Measurements from ENCODE around the gene CHP2. TPM values are rescaled to one million over a fixed set of nuclear protein-coding genes. Genes with fewer than 3 reads are reported as not detected.

Gene CHP2
- total RNA-seq, 1 experiment from 2014 or later = 2.1 TPM

- H3K9me3 Mint-ChIP-seq = peaks cover 10% of the 10 kb centered on the region
- ChIA-PET CTCF (no interaction called here), POLR2A (no interaction called here)
These were observed 26.4 kb downstream of the CHP2 start for GRCh38 chr16:23781176-23781575.

GRCh38 chr16:23784811-23785447 is 30.1 kb downstream of the CHP2 start:
- CTCF ChIA-PET = interaction anchor here (1.0 to 3.4 kb wide), 3 partner anchors 16 to 21 kb away, joined by 3 to 19 read pairs (median 6); no protein-coding TSS in a partner anchor
- Mint-ChIP-seq H3K27me3 (ENCODE audit: low read depth) (peaks cover 89% of the 10 kb centered on the region), H3K4me3 (no peak overlapping the region), H3K27ac (no peak overlapping the region), H3K9me3 (peaks cover 10% of the 10 kb centered on the region), H3K36me3 (peaks cover 6% of the 10 kb centered on the region; the same call in 1 of the 2 replicates), H3K4me1 (peaks cover 46% of the 10 kb centered on the region)
- DNase-seq (ENCODE audit: low spot score) (no peak), ATAC-seq (no peak)
- POLR2A ChIA-PET = no interaction called here
- TF ChIP-seq ETV6 (CRISPR knock-in tag; IDR thresholded peaks at IDR 0.05) (no peak), ZBTB43 (CRISPR knock-in tag; IDR thresholded peaks at IDR 0.05) (no peak), TP53 (CRISPR knock-in tag; IDR thresholded peaks at IDR 0.05) (no peak), ATF2 (CRISPR knock-in tag; IDR thresholded peaks at IDR 0.05; ENCODE audit: borderline replicate concordance, low read depth) (no peak), HMGXB4 (CRISPR knock-in tag; IDR thresholded peaks at IDR 0.05) (no peak), ERG (CRISPR knock-in tag; IDR thresholded peaks at IDR 0.05) (no peak), ATF6 (CRISPR knock-in tag; IDR thresholded peaks at IDR 0.05) (no peak), NR3C1 (CRISPR knock-in tag; conservative IDR thresholded peaks at IDR 0.05; ENCODE audit: low read depth) (no peak)

More at GRCh38 chr16:23781176-23781575, 26.4 kb downstream of the CHP2 start:
- Mint-ChIP-seq H3K4me1 (peaks cover 20% of the 10 kb centered on the region), H3K36me3 (peaks cover 6% of the 10 kb centered on the region; the same call in 1 of the 2 replicates), H3K27ac (no peak overlapping the region), H3K27me3 (ENCODE audit: low read depth) (peaks cover 68% of the 10 kb centered on the region), H3K4me3 (no peak overlapping the region)
- TF ChIP-seq HMGXB4 (CRISPR knock-in tag; IDR thresholded peaks at IDR 0.05) (no peak), ATF2 (CRISPR knock-in tag; IDR thresholded peaks at IDR 0.05; ENCODE audit: borderline replicate concordance, low read depth) (no peak), JAZF1 (CRISPR knock-in tag; IDR thresholded peaks at IDR 0.05) (no peak), EMX1 (CRISPR knock-in tag; IDR thresholded peaks at IDR 0.05) (no peak), SMAD4 (CRISPR knock-in tag; IDR thresholded peaks at IDR 0.05) (no peak), TCF7 (CRISPR knock-in tag; IDR thresholded peaks at IDR 0.05; ENCODE audit: low read depth) (no peak), PREB (CRISPR knock-in tag; IDR thresholded peaks at IDR 0.05; ENCODE audit: borderline replicate concordance) (no peak), ZNF219 (CRISPR knock-in tag; IDR thresholded peaks at IDR 0.05; ENCODE audit: borderline replicate concordance) (no peak)
- ATAC-seq (no peak), DNase-seq (ENCODE audit: low spot score) (no peak)
